GM21367 (cell line): ENCODE data around the gene CD247.

Source experiments
- ATAC-seq: cut with Tn5 transposase; IDR thresholded peaks from one replicate; pipeline ENCODE4 v1.9.1; 2021; ENCODE audit not compliant: unreplicated experiment

Gene CD247

DNA sequence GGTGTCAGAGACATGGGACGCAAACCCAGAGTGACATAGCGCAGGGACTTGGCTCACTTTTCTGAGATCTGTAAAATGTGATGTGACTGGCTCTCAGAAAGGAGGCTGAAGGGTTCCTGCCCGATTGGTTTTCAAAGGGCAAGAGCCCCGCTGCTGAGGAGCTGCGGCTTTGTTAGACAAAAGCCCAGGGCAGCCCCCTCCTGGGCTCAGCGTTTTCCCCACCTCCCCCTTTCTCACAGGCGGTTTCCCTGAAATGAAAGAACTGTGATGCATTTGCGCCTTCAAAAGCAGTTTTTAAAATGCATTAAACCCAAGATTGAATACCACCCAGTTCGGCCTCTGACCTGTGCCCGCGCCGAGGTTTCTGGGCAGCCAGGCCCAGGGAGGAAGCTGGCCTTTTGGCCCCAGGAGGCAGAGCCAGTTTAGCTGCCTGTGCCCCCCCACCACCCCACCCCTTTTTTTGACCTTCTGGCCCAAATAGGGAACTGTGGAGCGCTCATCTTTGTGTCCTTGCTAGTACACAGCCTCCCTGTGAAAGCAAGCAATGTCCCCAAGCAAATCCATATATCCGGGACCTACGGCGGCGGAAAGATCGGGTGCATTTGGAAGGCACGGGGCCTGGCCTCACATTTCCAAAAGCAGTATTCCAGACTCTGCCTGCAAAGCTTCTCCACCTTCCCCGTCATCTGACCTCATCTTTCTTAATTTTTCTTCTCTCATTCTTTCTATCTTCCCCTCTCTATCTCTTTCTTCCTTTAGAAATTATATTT is 28.6 kb downstream of the CD247 start:
- no peak for ATAC-seq

DNA sequence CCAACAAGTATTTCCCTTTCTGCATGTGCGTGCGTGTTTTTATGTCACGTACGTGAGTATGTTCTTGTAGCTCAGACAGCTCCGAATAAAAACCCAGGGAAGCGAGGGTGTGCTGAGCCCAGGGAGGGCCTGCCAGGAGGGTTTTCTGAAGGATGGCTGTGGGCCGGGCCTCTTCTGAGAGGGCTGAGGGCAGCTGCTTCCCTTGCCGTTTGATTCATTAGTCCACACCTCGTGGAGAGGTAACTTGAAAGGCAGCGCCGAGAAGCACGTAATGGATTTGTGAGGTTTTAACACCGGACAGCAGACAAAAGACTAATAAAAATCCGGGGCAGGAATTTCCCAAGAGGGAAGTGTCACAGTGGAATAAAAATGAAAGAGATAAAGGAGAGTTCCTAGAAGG is 29.5 kb downstream of the CD247 start:
- no peak for ATAC-seq

DNA sequence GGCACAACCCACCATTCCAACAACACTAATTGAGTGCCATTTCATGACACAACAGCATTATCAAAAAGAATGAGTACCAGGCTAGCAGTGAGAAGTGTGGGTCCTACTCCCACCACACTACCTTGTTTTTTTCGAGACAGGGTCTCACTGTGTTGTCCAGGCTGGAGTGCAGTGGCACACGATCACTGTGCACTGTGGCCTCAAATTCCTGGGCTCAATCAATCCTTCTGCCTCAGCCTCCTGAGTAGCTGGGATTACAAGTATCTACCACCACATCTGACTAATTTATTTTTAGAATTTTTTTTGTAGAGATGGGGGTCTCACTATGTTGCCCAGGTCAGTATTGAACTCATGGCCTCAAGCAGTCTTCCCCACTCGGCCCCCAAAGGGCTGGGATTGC is 30.7 kb downstream of the CD247 start:
- ATAC-seq = no peak

DNA sequence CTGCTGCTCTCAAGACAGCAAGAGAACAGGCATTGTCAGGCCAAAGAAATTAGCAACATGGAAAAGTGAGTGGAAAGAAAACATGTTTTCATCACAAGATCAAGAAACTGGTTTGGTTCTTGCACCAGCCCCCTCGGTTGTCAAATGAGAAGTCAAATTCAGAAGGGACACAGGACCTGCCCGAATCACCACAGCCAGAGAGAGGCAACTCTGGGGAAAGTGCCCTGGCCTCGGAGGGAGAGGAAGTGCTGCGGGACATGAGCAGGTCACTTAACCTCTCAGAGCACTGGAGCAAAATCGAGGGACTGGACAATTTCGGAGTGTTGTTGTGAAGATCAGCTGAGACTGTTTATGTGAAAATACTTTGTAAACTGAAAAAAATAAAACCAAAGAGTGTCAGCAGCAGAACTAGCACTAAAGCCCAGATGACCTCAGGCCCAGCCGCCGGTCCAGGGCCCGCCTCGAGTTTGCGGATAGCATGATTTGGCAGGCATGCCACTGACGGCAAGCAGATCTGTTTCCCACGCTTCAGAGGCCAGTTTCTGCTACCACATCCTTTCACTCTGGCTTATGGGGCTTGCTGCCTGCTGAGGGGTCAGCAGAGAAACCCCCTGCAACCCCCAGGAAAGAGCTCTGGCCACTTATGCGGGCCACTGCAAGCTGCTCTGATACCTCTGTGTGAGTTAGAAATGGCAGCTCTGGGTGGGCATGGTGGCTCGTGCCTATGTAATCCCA is 32.1 kb downstream of the CD247 start:
- ATAC-seq = no peak

DNA sequence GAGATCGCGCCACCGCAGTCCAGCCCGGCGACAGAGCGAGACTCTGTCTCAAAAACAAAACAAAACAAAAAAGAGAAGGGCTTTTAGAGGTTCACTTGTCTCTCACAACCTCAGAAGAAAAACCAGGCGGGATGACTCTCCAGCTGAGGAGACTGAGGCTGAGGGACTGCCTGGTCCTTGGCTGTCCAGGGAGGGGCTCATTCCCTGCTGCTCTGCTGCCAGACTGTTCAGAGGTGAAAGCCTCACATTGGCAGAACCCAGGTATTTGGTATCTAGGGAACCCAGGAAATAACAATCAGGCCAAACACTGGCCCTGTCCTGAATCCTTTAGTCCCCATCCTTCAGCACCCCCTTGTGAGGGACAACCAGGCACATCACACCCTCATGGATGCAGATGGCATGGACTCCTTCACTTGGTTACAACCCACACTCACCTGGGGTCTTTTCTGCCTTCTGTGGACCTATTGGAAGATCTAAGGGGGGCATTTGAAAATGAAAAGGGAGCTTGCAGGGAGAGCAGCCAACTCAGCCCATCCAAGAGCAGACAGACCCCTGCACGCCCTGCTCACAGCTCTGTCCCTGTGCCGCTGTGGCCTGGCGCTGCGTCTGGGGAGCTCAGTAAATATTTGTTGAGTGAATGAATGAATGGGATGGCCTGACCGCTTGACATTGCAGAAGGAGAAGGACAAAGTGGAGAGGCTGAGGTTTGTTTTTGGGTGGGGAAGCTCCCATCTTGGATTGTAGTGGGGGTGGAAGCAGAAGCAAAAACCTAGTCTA is 33.4 kb downstream of the CD247 start:
- ATAC-seq = no peak

DNA sequence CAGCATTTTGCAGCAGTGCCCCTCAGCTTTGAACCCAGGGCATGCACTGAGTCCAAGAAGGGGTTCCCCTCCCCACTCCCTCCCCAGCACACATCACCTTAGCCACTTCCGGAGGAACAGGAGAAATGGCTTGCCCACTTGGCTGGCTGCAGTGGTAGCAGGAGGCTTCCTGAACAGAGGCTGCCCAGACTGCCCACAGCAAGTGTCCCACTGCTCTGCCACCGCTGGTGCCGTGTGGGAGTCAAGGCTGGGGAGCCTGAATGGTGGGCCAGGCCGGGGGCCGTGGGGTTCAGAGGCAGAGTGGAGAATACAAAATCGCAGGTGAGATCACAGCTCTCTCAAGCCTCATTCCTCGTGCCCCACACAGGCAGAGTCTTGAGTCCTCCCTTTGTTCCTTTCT is 34.5 kb downstream of the CD247 start:
- ATAC-seq = no peak

DNA sequence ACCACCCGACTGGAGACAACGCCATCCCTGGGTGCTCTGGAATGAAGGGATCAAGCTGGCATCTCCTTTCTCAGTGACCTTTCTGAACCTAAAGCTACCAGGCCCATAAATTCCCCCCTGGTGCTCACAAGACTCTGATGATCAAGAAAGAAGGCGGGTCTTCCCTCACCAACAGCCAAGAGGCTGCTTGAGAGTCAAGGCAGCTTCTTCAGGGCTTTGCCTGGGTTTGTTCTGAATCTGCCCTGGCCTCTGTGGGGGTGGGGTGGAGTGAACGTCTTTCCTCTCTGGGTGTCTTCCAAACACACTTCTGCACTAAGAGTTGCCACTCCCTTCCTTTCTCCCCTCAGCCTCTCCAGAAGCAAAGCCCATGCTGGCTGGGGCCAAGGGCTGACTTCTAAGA is 36.1 kb downstream of the CD247 start:
- ATAC-seq = no peak

DNA sequence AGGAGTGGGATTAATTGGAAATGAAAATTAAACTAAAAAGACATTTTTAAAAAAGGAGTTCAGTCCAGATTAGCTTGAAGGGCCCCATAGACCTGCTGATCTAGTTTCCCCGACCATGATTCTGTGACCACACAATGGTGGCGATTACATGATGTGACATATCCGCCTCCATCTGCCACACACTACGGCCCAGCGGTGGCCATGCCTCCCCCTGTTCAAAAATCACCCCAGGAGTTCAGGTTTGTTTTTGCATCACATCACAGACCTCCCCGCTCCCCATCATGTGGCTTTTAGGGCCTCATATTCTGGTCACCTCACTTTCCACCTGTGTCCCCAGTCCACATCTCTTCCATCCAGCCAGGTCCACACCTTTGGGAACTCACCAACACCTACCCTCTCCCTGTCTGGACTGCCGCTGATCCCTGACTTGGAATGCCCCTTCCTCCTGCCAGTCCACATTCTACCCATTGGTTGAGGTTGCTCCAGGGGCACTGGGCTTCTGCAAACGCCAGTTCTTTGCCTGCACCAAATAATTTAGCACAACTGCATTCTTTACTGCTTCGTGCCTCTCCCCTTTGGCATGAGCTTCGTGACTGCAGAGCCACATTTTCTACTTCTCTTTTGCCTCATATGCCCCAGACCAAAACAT is 38.9 kb downstream of the CD247 start:
- ATAC-seq = no peak

DNA sequence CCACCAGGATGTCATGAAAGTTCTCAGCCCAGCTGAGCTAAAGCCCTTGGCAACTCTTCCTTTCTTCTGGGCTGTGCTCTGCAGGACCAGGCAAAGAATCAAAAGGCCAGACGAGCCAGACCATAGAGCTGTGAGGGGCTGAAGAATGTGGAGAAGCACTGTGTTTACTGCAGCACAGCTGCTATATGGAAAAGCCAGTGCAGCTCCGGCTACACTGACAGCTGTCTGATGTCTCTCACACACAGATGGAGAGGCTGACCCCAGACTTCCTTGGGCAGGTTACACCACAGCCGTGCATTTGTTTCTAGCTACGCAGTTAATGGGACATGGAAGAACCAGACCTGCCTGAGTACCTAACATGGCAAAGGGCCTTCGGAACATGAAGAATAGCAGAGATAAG is 40.3 kb downstream of the CD247 start:
- no peak for ATAC-seq

DNA sequence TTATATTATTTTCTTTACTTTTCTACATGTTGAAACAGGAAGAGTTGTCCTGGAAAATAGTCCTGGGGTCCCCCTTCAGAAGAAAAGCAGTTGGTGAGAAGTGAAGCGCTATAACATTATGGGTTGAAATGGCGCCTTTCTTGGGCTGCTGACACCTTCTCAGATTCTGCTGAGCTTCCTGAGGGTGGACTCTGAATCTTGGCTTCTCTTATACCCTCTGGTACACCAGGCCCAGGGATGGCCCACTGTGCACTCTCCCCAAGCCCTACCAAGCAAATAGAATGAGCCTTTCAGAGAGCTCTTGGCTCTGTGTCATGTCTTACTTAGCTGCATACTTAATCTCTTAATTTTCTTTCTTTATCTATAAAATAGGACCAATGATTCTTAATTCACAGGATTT is 42.3 kb downstream of the CD247 start:
- no peak for ATAC-seq

DNA sequence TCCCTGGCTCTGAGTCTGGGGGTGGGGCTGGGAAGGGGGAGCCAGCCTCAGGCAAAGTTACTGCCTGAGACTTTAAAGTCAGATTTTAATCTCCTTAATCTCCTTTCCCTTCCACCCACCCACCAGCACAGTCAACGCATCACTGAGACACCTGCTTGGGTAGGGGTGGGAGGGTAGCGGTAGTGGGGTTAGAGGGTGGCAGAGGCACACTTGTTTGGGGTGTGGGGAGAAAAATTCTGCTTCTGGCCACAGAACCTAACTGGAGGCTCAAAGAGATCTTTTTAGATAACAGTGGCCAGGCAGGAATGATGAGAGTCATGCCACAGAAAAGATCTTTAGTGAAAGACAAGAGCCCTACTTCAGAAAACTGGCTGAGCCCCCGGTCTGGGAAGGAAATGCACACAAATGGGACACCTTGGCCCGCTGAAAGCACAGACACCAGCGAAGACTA is 44.1 kb downstream of the CD247 start:
- ATAC-seq = no peak

DNA sequence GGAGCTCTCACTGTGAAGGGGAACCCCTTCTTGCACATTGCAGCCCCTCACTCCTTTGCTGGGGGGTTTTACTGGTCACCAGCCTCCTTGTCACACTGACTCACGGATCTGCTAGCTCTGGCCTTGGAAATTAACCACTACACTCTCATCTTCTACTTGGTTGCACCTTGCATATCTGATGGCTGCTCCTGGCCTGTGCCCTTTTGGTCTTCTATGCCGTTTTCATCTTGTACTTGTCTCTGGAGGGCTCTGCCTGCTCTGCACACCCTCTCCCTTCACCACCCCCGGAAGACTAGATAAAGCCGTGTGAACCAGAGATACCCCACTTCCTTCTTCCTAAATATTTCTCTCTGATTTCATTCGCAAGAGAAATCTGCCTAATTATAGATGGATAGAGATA is 44.6 kb downstream of the CD247 start:
- no peak for ATAC-seq

DNA sequence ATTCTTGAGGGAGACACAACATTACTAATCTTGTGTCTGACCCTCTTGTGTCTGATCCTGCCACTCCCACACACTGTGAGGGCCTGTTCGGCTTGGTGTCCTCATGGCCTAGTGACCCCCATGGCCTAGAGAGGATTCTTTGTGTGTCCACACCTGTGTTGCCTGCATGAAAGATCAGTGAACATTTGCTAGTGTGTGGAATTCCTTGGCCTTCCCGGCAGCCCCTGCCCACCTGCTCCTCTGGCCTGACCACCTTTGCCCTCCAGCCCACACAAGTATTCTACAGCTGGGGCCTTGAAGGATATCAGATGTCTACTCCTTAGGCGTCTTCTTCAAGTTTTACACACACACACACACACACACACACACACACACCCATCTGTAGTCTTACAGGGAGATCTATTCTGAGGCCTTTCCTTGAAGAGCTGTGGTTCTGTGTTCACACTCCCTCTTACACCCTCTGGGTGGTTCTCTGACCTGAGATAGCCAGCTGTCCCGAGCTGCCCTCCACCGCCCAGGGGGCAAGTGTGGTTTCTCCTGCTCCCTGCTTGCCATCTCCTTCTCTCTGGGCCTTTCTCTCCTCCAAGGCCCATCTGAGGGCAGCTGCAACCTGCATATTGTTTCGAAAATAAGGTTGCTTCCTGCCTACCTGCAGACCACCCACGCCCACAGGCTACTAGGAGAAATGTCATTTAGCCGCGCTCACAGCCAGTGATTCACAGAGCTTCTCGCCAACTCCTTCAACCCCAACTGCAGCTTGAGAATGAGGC is 45.4 kb downstream of the CD247 start:
- ATAC-seq = no peak

DNA sequence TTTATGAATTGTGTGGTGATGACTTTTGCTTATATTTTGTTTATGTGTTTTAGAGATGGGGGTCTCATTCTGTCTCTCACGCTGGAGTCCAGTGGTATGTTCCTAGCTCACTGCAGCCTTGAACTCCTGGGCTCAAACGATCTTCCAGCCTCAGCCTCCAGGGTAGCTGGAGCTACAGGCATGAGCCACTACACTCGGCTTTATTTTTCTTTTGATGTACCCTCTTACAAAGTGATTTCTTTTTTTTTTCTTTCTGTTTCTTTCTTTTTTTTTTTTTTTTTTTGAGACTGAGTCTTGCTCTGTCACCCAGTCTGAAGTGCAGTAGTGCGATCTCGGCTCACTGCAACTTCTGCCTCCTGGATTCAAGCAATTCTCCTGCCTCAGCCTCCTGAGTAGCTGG is 46.8 kb downstream of the CD247 start:
- no peak for ATAC-seq

DNA sequence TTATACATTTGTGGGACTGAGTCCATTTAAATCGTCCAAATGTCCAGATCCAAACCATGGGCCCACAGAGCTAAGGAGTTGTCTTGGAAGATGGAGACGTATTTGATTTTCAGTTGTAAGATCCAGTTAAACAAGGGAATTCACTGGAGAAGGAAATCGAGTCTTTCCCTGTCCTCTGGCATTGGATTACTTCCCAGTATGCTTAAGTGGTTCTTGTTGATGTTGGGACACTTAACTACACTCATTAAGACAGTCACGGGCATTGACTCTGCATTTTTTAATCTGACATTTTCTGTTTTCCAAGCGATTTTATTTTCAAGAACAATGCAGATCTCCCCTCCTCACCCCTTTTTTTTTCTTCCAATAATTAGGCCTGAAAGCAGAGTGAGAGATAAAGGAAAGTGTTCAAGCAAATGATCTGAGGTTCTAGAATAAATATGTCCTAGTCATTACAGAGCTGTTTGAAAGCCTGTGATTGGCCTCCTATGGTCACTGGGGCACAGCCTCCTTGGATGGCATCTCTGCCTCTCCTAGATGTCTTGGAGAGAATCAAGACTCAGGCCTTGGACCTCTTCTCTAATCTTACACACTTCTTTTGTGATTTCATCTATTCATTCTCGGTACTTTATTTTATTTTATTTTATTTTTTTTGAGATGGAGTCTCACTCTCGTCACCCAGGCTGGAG is 48.9 kb downstream of the CD247 start:
- ATAC-seq = no peak

DNA sequence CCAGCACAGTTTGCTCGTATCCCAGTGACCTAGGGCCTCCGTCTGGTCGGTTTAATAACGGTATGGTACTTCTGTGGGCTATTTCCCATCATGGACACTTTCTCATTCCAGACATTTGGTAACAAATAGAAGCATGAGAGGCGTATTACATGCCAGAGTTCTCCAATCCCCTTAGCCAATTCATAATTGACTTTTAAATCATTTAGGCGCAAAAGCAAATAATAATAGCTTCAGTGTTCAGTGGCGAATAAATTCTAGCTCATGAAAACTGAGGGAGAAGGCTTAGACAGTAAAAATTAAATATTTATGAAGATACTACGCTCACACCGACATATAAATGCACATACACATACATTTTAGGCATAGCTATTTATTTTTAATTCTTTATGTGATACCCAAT is 50.6 kb downstream of the CD247 start:
- ATAC-seq = no peak

DNA sequence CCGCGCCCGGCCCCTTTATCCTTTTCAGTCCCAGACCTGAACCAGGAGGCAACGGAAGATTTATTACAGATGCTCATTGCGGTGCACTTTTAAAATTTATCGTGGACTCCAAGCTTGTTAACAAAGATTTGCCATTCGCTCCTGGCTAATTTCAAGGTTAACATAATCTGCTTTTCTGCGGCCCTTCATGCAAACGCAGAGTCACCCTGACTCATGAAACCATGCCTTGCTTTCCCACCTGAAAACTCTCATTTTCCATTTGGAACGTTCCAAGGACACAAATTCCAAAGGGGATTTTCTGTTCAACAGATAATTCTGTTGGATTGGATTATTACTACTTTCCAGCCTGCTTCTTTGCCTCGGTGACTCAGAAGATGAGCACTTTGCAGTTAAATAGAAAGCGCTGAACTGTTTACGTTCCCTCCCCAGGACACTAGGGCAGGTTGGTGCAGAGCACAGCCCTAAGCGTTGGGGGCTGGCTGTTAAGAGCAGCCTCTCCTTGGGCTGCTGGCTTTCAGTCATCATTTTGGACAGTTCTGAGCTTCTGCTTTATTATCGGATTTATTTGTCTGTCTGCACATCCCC is 51.1 kb downstream of the CD247 start:
- no peak for ATAC-seq

DNA sequence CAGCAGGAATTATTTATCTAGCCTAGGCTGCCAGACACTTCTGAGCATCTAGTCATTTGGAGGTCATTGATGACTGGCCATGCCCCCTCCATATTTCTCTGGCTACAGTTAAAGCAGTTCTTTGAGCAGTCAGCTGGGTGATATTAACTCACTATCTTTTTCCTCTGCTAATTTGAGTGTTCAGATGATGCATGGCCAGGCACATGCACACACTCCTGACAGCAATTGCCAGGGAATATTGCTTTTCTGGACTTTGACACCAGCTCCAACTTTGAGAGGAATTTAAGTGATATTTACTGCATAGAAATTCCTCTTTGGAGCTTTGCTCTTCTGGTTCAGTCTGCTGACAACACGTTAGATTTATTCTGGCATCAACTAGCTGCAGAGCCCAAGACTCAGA is 52.6 kb downstream of the CD247 start:
- ATAC-seq = no peak

DNA sequence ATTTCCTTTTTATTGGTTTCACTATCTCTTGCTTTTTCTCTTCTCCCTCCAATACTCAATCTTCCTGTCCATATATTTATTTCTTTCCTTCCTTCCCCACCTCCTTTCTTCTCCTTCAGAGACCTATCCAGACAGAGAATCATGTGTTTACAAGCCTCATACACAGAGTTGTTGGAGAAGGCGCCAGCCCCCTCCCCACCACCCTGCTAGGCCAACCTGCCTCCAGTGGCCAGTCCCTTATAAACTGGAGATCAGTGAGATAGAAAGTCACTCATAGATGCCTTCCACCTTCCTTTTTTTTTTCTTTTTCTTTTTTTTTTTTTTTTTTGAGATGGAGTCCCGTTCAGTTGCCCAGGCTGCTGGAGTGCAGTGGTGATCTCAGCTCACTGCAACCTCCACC is 53.3 kb downstream of the CD247 start:
- ATAC-seq = no peak
